GM12891 (cell line): ENCODE data around the gene PCYOX1L.

Source experiments
- DNase-seq: peaks from one replicate; pipeline ENCODE4 v3.0.0; 2011; ENCODE audit warnings: low spot score; ENCODE audit not compliant: insufficient read length
- FAIRE-seq: peaks from 2 replicates; lab custom pipeline; 2011; peaks lifted over from hg19 to GRCh38; lab: Jason Lieb, UNC
- PAX5 ChIP-seq: IDR thresholded peaks from 2 replicates; pipeline ENCODE4 v1.6.1; 2011; ENCODE audit warnings: low read length, moderate library complexity, mild to moderate bottlenecking; ENCODE audit not compliant: insufficient read depth, severe bottlenecking
- POLR2A ChIP-seq: IDR thresholded peaks from 2 replicates; pipeline ENCODE4 v1.6.1; 2011; ENCODE audit warnings: low read depth, low read length, control low read depth
- POLR2AphosphoS5 ChIP-seq: IDR thresholded peaks from 2 replicates; pipeline ENCODE4 v1.6.1; 2011; ENCODE audit warnings: low read depth, low read length, control low read depth
- POU2F2 ChIP-seq: IDR thresholded peaks from 2 replicates; pipeline ENCODE4 v1.6.1; 2011; ENCODE audit warnings: low read depth, mild to moderate bottlenecking, control low read depth, low read length, moderate library complexity
- SPI1 ChIP-seq: IDR thresholded peaks from 2 replicates; pipeline ENCODE4 v1.6.1; 2011; ENCODE audit warnings: low read depth, low read length, control low read depth
- TAF1 ChIP-seq: IDR thresholded peaks from 2 replicates; pipeline ENCODE4 v1.6.1; 2011; ENCODE audit warnings: low read depth, low read length, control low read depth

Gene PCYOX1L

DNA sequence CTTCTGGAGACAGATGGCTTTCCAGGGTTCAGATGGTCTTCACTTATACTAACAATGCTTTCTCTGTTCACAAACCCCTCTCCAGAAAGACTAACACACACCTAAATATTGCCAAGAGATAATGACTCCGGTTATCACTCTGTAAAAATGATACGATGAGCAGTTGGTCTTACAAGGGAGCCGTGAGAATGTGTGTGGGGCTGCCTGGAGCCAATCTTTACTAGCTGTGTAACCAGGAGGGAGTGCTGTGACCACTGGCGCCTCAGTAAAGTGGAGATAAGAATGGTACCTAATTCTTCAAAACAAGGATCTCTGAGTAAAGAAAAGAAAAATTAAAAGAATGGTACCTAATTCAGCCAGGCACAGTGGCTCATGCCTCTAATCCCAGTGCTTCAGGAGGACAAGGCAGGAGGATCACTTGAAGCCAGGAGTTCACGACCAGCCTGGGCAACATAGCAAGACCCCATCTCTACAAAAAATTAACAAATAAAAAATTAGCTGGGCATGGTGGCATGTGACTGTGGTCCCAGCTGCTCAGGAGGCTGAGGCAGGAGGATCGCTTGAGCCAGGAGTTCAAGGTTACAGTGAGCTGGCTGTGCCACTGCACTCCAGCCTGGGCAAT, 61.2 kb downstream of the PCYOX1L start:
- FAIRE-seq (no peak), DNase-seq (no peak)
- TF ChIP-seq TAF1 (no peak), POU2F2 (no peak), POLR2A (no peak), POLR2AphosphoS5 (no peak), PAX5 (no peak), SPI1 (no peak)
